ENCODE results near the gene FANCG. TPM values are rescaled to one million over a fixed set of nuclear protein-coding genes. Genes with fewer than 3 reads are reported as not detected.
A peak's percentile ranks its signal among the peaks of the same experiment; 100 is the strongest.

FANCG gene
- total RNA-seq, 1 experiment from 2014 or later, result 73.8 TPM

DNA sequence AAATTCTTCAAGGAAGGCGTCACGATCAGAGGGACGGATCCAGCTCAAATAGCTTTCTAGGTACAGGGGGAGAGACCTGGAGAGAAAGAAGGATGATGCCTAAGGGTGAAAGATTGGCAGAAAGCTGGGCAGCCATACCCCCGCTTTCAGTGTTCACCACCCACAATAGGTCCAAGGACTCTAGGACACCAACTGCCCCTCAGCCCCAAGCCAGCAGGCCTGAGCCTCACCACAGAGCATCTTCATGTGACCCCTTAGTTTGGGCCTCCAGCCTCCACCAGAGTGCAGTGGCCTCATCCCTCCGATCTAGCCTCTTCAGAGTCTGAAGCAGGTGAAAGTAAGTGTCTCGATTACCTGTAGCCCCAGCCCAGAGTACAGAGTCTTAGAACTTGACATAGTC, 5.6 kb downstream of the FANCG start:
- no peak overlapping the region for H3K27ac ChIP-seq (ENCODE audit: low read length)
- TF ChIP-seq TCF7L2 (IDR thresholded peaks at IDR 0.05; ENCODE audit: low read depth, low read length) (no peak), REST (IDR thresholded peaks at IDR 0.05; ENCODE audit: insufficient read depth in 1 of 2, low read depth in 2 of 2, low read length in 1 of 2) (no peak), CTCF (IDR thresholded peaks at IDR 0.05) (no peak), POLR2AphosphoS5 (IDR thresholded peaks at IDR 0.05; ENCODE audit: low read depth, low read length) (no peak), SIN3A (IDR thresholded peaks at IDR 0.05; ENCODE audit: borderline replicate concordance, insufficient read depth, low read depth, low read length) (no peak)
- no peak for DNase-seq (ENCODE audit: low read depth, low spot score)
- no peaks in the 10 kb centered on the region for H3K27me3 ChIP-seq (ENCODE audit: control insufficient read depth, insufficient read depth, low read length)
- no peak for ATAC-seq
- intact Hi-C loops (cut with micrococcal nuclease; ENCODE audit: unreplicated experiment) (no loop called here), in situ Hi-C loops (cut with HindIII; ENCODE audit: low pct_unique_long_range_greater_than_20kb, low sequenced_read_pairs) (no loop called here)
- peaks cover 25% of the 10 kb centered on the region for H3K4me1 ChIP-seq (ENCODE audit: control insufficient read depth, insufficient read depth, low read length)
- H3K36me3 ChIP-seq (ENCODE audit: control insufficient read depth, insufficient read depth, low read length), result no peaks in the 10 kb centered on the region; the same call in none of the 2 replicates
- no TSS peak for BruUV-seq (replicated peaks)
- CTCF ChIA-PET, result no interaction called here
- H3K9me3 ChIP-seq (ENCODE audit: control insufficient read depth, insufficient read depth, low read depth, low read length), result no peaks in the 10 kb centered on the region
- POLR2A ChIA-PET, result no interaction called here
- no peak overlapping the region for H3K4me3 ChIP-seq (ENCODE audit: low read depth in 2 of 2, low read length in 2 of 2)

DNA sequence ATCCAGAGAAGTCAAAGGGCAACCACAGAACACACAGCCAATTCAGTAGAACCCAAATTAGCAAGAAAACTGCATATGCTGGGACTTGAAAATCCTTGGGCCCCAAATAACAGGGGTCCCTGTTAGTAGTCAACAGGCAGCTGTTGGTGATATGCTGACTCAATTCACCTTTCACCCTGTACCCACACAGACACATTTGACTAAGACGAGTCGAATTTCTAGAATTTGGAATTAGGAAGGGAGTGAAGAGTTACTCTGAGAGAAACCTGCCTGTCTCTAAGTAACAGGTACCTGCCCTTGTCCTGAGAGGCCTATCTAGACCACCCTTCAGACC, 6.5 kb downstream of the FANCG start:
- H3K4me1 ChIP-seq (ENCODE audit: control insufficient read depth, insufficient read depth, low read length), result peaks cover 24% of the 10 kb centered on the region
- no peak for ATAC-seq
- peak overlapping the region; percentile 89 for H3K27ac ChIP-seq (ENCODE audit: low read length)
- CTCF ChIA-PET, result no interaction called here
- H3K27me3 ChIP-seq (ENCODE audit: control insufficient read depth, insufficient read depth, low read length), result no peaks in the 10 kb centered on the region
- in situ Hi-C loops (cut with HindIII; ENCODE audit: low pct_unique_long_range_greater_than_20kb, low sequenced_read_pairs), result no loop called here
- TF ChIP-seq CTCF (IDR thresholded peaks at IDR 0.05) (no peak), TCF7L2 (IDR thresholded peaks at IDR 0.05; ENCODE audit: low read depth, low read length) (no peak), POLR2AphosphoS5 (IDR thresholded peaks at IDR 0.05; ENCODE audit: low read depth, low read length) (no peak), REST (IDR thresholded peaks at IDR 0.05; ENCODE audit: insufficient read depth in 1 of 2, low read depth in 2 of 2, low read length in 1 of 2) (no peak), SIN3A (IDR thresholded peaks at IDR 0.05; ENCODE audit: borderline replicate concordance, insufficient read depth, low read depth, low read length) (no peak)
- no peak overlapping the region for H3K4me3 ChIP-seq (ENCODE audit: low read depth in 2 of 2, low read length in 2 of 2)
- BruUV-seq (replicated peaks), result TSS peak; percentile 88
- no peaks in the 10 kb centered on the region for H3K9me3 ChIP-seq (ENCODE audit: control insufficient read depth, insufficient read depth, low read depth, low read length)
- no peaks in the 10 kb centered on the region; the same call in none of the 2 replicates for H3K36me3 ChIP-seq (ENCODE audit: control insufficient read depth, insufficient read depth, low read length)
- POLR2A ChIA-PET, result no interaction called here
- no peak for DNase-seq (ENCODE audit: low read depth, low spot score)
- intact Hi-C loops (cut with micrococcal nuclease; ENCODE audit: unreplicated experiment), result no loop called here

All from Panc1 (cell line).